Occipital lobe (tissue), 3 donors: ENCODE data around the gene EDAR. TPM values are rescaled to one million over a fixed set of nuclear protein-coding genes. Genes with fewer than 3 reads are reported as not detected.

Source experiments
- DNase-seq: peaks from one replicate; lab custom pipeline; 2025; lab: John Stamatoyannopoulos, UW
- small RNA-seq: library from RNA; depleted of rRNA; stranded (forward); fragments of <200 nt; gene quantifications from one replicate; pipeline ENCODE3, GENCODE V24; 2014
- total RNA-seq: library from RNA; depleted of rRNA; stranded (reverse); fragments of >200 nt; gene quantifications from one replicate; pipeline ENCODE4 v1.2.3, GENCODE V29; 2014

The EDAR gene
- total RNA-seq, 1 donor from 2014 or later = not detected

- DNase-seq = no peak
Measured at GRCh38 chr2:108866041-108866440, 123.0 kb downstream of the EDAR start.

GRCh38 chr2:108858894-108859293 is 130.1 kb downstream of the EDAR start:
- no peak for DNase-seq

- DNase-seq = no peak
Measured at GRCh38 chr2:108855194-108855593, 133.8 kb downstream of the EDAR start.

GRCh38 chr2:108854484-108854883 is 134.5 kb downstream of the EDAR start:
- DNase-seq = no peak

- no peak for DNase-seq
Measured at GRCh38 chr2:108853421-108853820, 135.6 kb downstream of the EDAR start.

GRCh38 chr2:108852375-108852774 is 136.6 kb downstream of the EDAR start:
- DNase-seq = no peak

- no peak for DNase-seq
Measured at GRCh38 chr2:108847000-108847399, 142.0 kb downstream of the EDAR start.

- no peak for DNase-seq
Measured at GRCh38 chr2:108845923-108846322, 143.1 kb downstream of the EDAR start.

Small RNAs within 50 kb of the gene (small RNA-seq; reads per million reads assigned to genes)
- not detected for gene AC073415.1

Other genes with a start within 250 kb of the EDAR start
- gene CCDC138, start 202.4 kb downstream of the EDAR start, total RNA-seq = 48.4 TPM
- 12.3 TPM for gene SH3RF3, start 140.0 kb upstream of the EDAR start, total RNA-seq